HG03439 (cell line): ENCODE results near the gene CENPA.
"Not testable (repeated sequence)": the region's sequence is repeated elsewhere in the genome, so short reads cannot be mapped to it uniquely, and the experiment has no call there.

Source experiments
- ATAC-seq: cut with Tn5 transposase; IDR thresholded peaks from one replicate; pipeline ENCODE4 v1.9.1; 2021; ENCODE audit warnings: mild to moderate bottlenecking, moderate library complexity; ENCODE audit not compliant: unreplicated experiment

Gene CENPA

DNA sequence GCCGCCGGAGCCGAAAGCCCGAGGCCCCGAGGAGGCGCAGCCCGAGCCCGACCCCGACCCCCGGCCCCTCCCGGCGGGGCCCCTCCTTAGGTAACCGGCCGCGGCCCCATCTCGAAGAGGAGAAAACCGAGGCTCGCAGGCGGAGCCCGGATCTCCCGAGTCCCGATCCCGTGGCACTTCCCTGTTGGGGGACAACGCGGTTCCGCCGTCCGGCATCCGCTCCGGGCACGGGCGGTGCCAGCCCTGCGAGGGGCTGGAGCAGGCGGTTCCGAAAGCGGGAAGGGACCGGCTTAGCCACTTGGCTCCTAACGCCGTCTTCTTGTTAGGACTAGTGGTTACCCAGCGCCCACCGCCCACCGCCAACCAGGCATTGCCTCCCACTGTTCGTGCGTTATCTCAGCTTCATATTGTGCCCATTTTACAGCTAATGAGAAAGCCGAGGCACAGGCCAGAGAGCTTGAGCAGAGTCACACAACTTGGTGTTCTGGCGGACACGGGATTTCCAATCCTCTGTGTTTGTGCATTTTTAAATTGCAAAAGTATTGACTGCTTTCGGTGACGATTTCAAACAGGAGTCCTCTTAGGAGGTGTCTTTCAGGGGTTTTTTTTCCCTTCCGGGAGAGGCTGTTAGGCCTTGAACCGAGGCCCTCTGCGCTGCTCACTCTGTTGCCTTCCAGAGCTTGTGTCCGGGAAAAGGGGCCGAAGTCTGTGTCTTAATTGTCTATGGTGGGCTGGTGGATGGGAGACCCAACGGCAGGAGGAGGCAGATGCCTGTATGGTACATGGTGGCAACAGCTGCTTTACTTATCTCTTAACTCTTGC, 562 bp downstream of the CENPA start:
- peak; percentile 24 for ATAC-seq

DNA sequence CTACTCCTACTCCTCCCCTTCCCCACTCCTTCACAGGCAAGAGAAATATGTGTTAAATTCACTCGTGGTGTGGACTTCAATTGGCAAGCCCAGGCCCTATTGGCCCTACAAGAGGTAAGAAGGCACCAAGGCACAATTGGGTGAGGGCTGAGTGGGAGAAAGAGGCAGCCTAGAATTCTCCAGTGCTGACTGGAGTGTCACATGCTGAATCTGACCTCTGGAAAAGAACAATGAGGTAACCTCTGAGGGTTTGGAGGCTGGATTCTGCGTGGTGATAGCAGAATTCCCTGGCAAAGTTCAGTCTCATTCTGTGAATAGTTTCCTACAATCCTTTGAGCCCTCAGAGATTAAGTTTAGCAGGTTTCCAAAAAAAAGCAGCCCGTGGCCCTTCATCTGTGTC, 6.9 kb downstream of the CENPA start:
- ATAC-seq: no peak

DNA sequence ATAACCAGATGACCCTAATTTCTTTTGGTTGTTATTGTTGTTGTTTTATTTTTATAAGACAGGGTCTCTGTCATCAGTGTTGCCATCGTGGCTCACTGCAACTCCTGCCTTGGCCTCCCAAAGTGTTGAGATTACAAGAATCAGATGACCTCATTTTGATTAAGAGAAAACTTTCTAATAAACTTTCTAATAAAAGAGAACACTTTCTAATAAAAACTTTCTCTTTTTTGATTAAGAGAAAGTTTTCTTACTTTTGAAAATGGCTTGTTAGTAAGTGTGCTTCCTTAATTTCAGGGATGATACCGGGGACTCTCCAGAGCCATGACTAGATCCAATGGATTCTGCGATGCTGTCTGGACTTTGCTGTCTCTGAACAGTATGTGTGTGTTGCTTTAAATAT, 7.7 kb downstream of the CENPA start:
- no peak for ATAC-seq

DNA sequence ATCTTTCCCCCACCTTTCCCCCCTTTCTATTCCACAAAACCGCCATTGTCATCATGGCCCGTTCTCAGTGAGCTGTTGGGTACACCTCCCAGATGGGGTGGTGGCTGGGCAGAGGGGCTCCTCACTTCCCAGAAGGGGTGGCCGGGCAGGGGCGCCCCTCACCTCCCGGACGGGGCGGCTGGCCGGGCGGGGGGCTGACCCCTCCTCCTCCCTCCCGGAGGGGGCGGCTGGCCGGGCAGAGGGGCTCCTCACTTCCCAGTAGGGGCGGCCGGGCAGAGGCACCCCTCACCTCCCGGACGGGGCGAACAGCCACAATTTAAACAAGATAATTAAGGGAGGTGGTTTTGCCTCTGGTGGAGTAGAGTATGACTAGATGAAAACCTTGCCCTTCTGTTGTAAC, 9.3 kb downstream of the CENPA start:
- ATAC-seq: not testable (repeated sequence)

DNA sequence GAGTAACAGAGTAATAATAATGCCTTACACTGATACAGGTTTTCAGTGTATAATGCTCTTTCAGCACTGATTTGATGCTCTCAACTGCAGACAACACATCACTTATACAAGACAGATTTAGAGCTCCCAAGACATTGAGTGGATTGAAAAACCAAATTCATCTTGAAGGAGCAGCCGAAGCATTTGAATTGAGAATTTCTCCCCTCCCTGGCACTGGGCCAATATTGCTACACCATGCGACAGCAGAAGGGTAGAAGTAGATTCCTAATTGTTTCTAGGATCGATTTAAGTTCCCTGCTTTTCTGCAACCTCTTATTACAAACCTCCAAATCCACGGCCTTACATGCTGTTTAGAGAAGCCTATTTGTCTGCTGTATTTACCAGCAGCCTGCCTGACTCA, 15.5 kb downstream of the CENPA start:
- ATAC-seq: no peak

DNA sequence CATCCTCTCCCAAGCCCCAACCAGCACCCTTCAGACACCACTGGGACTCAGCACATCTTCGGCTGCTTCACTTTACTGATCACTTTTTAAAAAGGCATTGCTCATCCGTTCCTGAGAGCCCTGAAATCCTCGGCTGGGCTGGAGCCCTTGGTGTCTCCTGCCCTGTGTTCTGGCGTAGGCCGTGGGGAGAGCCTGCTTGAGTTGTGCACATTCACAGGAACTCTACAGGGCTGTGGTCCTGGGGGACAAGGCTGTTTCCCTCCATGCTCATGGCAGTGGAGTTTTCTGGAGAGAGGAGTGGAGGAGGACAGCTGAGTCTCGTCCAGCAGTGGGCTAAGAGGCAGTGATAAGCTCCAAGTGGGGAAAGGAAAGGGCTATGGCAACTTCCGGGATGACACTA, 15.9 kb downstream of the CENPA start:
- ATAC-seq: no peak

DNA sequence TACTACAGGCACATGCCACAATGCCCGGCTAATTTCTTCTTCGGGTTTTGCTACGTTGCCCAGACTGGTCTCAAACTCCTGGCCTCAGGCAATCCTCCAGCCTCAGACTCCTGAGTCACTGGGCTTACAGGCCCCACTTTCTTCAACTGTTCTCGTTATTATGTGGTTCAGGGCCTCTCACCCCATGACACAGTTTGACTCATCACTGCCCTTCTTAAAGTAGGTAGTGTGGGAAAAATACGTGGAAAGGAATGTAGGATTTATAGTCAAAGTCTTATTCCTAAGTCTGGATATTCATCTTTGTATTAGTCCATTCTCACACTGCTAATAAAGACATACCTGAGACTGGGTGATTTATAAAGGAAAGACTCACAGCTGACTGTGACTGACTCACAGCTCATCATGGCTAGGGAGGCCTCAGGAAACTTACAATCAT, 19.4 kb downstream of the CENPA start:
- ATAC-seq: no peak

DNA sequence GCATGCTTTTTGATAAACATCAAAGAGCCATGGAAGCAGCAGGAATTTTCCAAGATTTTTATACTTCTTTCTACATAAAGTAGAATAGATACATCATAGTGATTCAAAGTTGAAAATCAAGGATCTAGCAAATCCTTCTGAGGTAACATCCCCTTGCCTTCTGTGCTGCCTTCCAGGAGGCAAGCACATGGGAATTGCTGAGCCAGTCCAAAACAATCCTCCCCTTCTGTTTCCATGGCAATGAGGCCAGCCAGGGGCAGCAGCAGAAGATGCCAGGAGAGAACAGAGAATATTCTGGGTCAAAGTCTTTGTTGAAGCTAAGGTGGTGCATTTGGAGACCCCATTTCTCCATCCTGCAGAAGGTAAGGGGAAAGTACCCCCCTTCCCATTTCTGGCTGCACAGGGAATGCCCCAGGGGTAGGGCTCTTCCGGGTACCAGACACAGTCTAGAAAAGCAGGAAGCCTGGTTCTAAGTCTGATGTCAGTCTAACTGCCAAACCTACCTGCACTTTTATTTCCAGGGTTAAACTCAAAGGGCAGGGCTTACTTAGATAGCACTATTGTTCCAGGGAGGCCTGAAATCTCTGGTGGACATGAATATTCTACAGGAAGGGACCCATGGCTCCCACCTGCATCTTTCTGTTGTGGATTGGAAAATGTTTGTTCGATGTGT, 22.1 kb downstream of the CENPA start:
- no peak for ATAC-seq

DNA sequence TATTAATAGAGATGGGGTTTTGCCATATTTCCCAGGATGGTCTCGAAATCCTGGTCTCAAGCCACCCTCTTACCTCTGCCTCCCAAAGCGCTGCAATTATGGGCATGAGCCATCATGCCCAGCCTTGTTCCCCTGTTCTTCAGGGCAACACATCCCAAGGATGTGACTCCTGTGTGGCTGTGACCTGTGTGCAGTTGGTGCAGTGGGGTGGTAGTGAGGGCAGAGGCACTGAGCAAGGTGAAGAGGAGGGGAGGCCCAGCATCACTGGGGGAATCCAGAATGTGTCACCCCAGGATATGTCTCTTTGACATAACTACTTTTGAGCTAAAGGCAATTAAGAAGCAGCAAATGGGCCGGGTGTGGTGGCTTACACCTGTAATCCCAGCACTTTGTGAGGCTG, 23.4 kb downstream of the CENPA start:
- ATAC-seq: no peak

DNA sequence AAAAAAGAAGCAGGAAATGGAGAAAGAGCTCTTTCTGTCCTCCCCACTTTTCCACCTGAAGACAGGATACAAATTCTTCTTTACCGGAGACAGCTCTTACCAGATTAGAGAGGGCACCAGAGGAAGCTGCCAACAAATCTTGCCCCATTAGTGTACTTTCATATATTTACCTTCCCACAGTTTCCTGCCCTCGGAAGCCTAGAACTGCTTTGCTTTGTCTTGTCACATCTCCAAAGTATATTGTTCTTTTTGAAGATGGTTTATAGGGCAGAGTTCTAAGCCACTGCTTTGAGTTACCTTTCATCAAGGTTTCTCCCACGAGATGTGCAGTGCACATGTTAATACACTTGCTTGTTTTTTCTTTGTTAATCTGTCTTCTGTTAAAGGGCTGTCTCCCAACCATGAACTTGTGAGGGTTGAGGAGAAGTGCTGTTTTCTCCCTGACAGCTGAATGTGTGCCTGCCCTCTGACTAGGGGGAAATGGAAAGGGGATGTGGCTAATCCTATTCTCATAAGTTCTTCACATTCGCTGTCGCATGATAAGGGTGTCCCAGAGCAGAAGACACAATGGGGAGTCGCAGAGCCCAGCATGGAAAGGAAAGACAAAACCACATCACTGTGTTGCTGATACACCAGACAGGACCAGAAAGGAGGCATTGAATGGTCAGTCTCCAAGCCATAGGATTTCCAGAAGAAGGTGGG, 24.2 kb downstream of the CENPA start:
- ATAC-seq: no peak

DNA sequence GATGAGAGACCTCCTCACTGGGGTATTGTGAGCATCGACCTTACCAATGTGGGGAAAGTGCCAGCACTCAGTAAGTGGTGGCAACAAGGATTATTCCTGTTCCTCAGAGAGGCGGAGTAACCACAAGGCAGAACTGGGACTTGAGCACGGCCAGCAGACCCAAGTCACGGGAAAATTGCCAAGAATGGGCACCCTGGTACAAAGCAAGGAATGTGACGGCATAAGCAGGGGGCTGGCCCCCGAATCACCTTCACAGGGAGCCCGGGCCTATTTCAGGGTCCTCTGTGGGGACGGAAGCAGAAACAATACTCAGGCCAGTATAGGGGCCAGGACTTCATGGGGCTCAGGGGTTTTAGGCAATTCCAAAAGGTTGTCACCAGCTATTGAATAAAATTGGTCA, 25.4 kb downstream of the CENPA start:
- no peak for ATAC-seq

DNA sequence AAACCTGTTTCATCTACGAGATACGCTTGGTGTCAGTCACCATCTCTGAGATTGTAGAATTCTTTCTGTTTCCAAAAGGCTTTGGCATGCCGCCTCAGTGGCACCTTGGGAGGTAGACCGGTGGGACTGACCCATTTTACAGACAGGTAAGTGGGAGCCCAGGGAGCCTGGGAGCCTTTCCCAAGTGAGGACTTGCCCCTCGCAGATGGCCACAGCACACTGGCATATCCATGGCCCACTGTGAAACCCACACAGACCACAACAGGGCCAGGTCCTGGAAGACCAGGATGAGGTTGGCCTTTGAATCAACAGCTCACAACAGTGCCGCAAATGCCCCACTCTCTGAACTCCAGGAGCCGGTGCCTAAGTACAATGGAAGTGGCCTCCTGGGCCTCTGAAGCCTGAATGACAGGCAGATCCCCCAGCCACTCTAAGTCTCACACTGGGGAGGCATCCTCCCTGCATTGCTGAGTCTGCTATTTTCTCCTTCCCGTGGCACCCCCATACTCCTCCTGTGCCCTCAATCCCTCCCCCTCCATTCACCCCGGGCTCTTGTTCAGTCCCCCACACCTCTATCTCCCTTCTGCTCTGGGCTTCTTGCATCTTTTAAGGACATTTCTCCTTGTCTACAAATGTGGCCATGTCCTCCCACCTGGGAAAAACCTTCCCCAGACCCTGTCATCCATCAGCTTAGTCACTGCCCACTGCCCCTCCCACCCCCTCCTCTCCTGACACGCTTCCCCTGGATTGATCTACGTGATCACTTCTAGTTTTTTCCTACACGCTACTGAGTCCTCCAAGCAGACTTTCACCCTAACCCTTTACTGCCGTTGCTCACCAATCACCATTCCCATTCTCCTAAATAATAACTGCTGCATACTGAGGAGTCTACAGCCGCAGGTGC, 26.2 kb downstream of the CENPA start:
- ATAC-seq: no peak

DNA sequence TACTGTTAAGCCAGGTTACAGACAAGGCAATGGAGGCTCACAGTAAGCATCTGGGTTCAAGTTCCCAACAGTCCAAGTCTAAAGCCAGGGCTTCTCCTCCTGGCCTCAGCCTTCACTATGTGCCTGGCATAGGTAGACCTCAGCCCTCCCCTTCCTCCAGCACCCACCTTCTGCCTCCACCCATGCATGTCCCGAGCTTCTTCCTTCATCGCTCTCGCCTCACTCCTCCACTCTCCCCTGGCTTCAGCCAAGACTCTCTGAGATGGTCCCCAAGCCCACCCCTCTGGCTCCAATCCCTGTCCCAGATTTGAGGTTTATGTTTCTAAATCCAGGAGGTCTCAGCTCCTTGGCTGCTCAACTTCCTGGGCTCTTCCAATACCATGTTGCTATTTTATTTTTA, 26.9 kb downstream of the CENPA start:
- no peak for ATAC-seq

DNA sequence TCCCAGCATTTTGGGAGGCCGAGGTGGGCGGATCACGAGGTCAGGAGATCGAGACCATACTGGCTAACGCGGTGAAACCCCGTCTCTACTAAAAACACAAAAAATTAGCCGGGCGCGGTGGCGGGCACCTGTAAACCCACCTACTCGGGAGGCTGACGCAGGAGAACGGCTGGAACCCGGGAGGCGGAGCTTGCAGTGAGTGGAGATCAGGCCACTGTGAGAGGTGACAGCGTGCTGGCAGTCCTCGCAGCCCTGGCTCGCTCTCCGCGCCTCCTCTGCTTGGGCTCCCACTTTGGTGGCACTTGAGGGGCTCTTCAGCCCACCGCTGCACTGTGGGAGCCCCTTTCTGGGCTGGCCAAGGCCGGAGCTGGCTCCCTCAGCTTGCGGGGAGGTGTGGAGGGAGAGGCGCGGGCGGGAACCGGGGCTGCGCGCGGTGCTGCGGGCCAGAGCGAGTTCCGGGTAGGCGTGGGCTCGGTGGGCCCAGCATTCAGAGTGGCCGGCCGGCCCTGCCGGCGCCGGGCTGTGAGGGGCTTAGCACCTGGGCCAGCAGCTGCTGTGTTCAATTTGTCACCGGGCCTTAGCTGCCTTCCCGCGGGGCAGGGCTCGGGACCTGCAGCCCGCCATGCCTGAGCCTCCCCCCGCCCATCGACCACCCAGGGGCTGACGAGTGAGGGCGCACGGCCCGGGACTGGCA, 28.4 kb downstream of the CENPA start:
- not testable (repeated sequence) for ATAC-seq

DNA sequence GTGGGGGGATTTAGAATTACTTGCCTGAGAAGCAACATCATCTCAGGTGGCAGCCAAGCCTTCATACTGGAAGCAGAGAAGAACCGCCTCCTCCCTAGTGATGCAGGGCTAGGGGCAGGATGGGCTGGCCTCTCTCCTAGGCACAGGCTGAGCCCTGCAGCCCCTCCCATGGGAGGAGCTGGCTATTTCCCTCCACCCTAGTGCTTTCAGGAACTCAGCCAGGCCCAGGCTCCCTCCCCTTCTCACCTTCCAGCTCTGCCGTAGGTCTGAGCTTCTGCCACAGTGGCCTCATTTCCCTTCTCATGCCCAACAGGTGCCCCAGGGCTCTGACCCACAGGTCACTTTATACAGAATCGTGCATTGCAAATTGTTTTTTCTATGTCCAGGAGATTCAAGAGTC, 31.0 kb downstream of the CENPA start:
- no peak for ATAC-seq

DNA sequence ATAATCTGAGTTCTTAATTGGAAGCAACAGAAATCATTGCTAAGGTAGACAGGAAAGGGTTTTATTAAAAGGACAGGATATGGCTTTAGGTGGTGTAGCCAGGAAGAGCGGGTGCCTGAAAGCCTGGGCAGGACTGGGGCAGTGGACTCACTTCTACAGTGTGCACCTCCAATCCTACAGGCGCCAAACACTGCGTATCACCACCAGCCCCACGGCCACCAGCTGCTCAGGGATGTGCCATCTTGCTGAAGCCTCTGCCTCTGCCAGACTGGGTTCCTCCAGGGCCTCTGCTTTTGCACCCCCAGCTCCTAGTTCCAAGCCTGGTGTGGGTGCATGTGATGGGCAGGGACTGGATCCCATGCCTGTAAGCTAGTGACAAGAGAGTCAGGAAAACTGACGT, 32.4 kb downstream of the CENPA start:
- no peak for ATAC-seq

DNA sequence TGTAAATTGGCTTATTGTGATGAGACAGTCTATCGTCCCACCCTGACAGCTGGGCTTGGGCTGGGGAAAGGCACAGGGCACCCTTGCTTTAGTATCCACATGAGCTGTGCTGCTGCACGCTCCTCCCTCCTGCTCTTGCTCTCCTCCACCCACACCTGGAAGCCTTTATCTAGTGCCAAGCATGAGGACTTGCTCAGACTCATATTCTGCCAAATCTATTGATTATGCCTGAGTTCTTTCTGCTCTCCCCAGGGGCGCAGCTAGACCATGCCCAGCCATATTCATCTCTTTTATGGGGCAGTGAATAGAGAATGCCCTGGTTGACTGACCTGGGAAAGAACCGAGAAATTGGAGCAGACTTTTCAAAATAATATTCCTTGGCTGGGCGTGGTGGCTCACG, 33.1 kb downstream of the CENPA start:
- no peak for ATAC-seq

DNA sequence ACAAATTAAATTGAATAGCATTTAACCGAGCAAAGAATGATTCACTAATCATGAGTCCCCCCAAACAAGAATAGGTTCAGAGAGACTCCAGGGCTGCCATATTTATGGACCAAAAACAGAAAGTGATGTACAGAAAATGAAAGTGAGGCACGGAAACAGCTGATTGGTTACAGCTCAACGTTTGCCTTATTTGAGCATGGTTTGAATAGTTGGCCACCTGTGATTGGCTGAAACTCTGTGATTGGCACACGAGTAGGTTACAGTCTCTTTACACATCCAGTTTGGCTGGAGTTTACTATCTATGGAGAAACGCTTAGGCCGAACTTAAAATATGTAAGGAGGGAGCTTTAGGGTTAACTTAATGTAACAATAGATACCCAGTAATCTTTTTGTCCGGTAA, 35.1 kb downstream of the CENPA start:
- no peak for ATAC-seq

DNA sequence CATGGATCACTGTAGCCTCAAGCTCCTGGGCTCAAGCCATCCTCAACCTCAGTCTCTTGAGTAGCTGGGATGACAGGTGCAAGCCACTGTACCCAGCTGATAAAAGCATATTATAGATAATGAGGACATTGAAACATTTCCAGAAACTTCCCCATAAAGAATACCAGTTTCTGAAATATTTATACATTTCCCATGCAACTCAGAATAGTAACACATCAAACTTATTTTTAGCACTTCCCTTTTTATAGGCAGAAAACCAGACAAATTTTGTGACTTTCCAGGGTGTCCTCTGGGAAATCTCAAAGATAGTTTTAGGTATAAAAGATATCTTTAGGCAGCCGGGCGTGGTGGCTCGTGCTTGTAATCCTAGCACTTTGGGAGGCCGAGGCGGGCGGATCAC, 37.0 kb downstream of the CENPA start:
- no peak for ATAC-seq
